GM21576 (cell line): ENCODE data around the gene CERS6.
"Not testable (repeated sequence)": the region's sequence is repeated elsewhere in the genome, so short reads cannot be mapped to it uniquely, and the experiment has no call there.

Experiments used
- ATAC-seq: cut with Tn5 transposase; IDR thresholded peaks from one replicate; pipeline ENCODE4 v1.9.1; 2021; ENCODE audit warnings: mild to moderate bottlenecking, moderate library complexity; ENCODE audit not compliant: unreplicated experiment

CERS6 gene

DNA sequence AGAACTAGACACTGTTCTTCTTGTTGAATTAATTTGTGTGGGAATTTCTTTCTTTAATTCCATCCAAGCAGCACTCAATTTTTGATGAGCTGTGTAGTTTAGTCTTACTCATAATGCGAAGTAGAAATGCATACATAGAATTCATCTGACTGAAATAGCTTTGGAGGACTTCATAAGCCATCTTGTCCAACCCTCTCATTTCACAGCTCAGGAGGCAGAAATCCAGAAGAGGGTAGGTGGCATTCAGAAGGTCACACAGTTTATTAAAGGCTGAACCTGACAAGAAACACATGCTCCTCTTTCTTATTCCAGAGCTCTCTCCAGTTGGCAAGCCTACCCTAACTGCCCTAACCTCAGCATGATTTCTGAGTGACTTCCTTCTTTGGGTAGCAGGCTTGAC lies 177.1 kb downstream of the CERS6 start:
- ATAC-seq, result no peak

DNA sequence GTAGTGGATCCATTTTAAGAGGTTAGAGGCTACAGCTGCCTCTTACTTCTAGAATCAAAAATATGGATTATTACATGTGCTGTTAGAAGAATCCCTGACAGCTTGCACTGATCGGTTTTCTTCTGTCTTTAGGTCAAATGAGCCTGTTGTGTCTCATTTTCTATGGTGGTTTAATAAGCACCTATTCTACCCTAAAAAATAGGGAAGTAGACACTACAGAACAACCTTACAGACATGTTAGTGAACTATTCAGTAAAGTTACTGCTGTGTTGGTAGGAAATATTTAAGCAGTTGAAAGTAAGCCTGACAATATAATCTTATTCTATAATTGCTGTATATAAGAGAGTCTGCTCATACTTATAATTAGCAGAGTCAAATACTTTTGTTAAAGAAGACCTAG lies 177.8 kb downstream of the CERS6 start:
- ATAC-seq, result no peak

DNA sequence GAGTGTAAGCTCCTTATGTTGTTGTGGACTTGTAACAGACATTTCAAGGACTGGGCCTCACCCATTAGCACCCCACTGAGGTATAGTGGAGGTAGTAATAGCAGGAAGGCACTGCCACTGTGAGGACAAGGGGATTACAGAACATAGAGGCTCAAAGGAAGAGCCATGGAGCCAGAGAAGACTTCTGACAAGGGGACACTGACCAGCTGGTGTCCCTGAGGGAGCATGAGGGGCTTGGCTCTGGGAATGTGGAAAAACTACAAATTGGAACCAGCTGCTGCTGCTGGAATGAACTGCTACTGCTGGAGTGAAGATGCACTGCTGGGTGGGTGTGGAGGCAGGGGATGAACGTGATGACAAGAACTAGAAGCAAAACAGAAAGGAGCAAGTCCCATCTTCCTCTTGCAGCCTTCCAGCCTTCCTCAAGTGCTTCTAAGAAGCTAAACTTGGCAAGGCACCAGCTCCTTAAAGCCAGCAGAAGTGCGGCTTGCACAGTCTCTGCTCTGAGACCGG lies 179.0 kb downstream of the CERS6 start:
- no peak for ATAC-seq

DNA sequence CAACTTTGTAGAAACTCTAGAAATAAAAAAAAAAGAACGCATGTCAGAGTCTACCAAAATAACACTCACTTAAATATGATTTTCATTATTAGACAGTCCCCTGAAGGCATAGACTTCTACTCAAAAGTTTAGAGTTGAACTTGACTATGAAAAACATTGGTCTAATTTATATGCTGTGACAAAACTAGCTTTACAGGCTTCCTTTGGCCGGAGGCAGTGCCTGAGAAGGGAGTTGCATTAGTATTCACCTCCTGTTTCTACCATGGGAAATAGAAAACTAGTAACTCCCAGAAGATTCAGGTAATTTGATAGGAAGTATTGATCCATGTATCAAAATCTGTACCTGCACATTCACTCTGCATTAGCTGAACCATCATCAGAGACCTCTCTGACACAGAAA lies 182.9 kb downstream of the CERS6 start:
- ATAC-seq, result no peak

DNA sequence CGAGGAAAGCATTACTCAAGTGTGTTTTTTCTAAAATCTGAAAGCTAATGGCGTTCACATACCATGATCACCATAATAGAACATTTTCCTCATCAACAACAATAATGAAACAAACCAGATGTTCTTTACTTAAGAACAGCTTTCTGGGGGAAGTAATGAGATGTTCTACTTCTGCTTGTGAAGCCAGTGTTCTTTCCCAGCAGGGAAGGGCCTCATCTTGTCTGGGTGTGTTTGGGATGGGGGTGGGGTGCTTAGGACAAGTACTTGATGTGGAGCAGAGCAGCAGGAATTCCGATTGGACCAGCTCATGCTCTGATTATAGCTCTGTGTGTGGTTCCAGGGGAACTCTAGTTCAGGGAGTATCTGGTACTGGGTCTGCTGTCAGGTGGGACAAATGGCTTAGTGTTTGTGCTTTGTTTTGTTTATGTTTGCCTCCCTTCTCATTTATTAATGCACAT lies 183.4 kb downstream of the CERS6 start:
- no peak for ATAC-seq

DNA sequence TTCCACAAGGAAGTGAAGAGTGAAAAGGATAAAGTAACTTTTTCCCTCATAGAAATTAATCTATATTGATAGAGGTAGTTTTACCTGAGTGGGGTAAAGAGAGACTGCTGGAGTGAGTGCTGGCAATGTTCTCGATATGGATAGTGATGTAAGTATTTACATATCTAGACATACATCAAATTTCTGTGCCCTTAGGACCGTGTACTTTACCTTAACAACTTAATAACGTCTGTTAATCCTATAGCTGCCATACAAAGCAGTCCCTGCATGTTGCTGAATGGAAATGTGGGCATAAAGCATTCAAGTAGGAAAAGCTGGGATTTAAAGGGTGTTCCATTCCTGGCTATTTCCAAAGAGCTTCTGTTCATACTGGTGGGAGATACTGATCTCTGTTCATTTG lies 184.0 kb downstream of the CERS6 start:
- no peak for ATAC-seq

DNA sequence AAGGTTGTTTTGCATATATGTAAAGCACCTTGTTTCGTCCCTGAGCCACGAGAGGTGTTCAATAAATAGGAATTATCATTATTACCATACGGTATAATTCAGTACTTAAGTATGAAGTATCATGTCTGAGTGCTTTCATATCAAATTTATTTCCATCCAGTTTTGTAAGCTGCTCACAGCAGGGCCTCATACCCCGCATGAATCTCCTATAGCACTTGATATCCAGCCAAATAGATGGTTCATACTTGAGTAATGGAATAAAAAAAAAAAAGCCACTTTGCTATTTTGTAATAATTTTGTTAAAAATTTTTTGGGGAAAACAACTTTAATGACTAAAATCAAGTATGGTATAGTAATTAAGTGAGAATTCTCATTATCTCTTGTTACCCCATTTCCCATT lies 185.6 kb downstream of the CERS6 start:
- no peak for ATAC-seq

DNA sequence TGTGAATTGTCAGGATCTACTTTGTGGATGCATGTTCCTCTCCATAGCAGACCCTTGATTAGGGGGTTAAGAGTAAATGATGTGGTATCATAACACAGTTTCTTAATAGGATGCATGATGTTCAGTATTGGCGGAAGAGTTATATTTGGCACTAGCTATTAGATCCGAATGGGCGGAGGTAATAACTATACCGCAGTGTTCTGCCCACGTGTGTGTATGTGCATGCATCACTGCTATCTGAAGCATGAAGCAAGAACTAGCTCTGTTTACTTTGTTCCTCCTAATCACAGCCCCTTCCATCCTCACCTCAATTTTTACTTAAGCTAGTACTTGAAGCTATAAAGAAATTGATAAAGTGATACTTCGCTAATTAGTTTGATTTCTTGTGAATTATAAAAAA lies 186.8 kb downstream of the CERS6 start:
- ATAC-seq, result no peak

DNA sequence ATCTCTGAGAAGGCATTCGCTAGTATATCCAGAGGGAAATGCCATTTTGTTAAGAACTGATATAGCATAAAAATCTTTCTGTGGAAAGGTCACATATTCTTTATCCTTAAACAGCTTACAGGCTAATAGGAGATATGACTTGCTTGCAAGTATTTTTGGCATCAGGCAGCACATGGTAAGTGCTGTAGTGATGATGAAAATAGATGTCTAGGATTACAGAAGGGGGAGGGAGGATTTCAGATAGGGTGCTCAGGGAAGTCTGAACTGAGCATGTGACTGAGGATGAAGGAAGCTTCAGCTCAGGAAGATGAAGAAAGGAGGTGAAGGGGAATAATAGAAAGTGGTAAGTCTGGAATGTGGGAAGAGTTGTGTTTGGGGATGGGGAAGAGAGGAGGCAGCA lies 187.9 kb downstream of the CERS6 start:
- no peak for ATAC-seq

DNA sequence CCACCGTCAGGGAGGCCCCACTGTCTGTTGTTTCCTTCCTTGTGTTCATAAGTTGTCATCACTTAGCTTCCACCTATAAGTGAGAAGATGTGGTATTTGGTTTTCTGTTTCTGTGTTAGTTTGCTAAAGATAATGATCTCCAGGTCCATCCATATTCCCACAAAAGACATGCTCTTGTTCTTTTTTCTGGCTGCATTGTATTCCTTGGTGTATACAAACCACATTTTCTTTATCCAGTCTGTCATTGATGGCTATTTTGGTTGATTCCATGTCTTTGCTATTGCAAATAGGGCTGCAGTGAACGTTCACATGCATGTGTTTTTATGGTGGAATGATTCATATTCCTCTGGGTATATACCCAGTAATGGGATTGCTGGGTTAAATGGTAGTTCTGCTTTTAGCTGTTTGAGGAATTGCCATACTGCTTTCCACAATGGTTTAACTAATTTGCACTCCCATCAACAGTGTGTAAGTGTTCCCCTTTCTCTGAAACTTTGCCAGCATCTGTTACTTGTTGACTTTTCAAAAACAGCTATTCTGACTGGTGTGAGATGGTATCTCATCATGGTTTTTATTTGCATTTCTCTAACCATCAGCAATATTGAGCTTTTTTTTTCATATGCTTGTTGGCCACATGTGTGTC lies 189.7 kb downstream of the CERS6 start:
- ATAC-seq, result no peak

DNA sequence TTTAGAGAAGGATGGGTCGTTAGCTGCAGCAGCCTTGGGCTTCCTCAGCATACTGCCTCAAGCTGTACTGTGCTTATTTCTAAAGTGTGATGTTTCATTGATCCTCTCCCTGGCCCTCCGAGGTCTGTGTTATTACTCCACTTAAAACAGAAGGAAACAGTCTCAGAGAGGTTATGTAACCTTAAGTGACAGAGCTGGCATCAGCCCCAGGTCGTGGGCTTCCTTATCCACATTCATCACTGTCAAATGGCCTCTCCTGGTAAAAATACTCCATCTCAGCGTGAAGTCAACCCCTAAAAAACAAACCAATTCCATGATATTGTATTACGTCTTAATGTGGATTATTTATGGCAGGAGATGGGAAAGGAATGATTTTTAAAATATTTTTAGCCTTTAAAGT lies 193.0 kb downstream of the CERS6 start:
- no peak for ATAC-seq

DNA sequence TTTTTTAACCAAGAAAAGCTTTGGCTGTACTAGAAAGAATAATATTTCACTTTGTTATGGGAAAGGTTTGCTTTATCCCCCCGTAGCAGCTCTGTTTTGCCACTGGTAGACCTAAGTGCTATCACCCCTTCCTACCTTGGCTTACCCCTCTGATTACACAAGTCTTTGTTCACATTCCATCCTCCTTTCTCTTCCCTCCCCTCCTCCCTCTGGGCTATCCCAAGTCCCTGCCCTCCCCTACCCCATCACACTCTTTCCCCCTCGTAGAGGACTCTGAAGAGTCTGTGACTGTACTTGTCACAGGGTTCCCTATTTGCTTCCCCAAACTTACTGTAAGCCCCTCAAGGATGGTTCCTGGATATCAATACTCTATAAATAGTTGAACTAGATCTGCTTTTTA lies 193.5 kb downstream of the CERS6 start:
- ATAC-seq, result no peak

DNA sequence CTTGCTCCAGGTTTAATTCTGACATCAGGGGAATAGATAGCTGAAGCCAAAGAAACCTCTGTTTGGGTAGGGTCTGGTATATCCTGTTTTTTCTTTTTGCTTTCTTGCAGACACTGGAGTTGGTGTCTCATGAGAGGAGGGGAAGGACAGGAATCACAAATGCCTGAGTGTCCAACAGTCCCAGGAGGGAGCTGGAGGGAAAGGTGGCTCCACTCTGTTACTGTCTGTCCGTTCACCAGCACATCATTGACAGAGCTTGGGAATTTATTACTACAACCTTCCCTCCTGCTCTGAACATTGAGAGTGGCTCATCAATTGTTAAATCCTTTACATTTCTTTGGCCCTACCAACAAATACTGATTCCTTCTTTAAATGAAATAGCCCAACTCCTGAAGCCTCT lies 194.1 kb downstream of the CERS6 start:
- ATAC-seq, result no peak

DNA sequence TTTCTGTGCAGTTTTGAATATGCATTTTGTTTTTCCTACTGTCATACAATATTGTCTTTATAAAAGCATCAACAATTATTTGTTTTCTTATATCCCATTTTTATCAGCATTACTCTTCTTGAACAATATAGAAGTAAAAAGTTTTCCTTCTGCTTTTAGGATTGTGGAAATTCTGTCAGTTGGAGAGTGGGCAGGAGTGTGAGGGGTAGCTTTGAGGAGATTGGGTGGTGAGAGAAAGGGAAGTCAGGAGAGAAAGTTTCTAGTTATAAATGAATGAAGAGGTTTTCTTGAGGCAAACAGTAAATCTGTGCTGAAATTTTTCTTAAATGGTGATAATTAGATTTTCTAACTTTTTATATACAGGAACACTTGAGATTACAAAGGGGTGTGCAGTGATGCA lies 194.7 kb downstream of the CERS6 start:
- ATAC-seq, result no peak

DNA sequence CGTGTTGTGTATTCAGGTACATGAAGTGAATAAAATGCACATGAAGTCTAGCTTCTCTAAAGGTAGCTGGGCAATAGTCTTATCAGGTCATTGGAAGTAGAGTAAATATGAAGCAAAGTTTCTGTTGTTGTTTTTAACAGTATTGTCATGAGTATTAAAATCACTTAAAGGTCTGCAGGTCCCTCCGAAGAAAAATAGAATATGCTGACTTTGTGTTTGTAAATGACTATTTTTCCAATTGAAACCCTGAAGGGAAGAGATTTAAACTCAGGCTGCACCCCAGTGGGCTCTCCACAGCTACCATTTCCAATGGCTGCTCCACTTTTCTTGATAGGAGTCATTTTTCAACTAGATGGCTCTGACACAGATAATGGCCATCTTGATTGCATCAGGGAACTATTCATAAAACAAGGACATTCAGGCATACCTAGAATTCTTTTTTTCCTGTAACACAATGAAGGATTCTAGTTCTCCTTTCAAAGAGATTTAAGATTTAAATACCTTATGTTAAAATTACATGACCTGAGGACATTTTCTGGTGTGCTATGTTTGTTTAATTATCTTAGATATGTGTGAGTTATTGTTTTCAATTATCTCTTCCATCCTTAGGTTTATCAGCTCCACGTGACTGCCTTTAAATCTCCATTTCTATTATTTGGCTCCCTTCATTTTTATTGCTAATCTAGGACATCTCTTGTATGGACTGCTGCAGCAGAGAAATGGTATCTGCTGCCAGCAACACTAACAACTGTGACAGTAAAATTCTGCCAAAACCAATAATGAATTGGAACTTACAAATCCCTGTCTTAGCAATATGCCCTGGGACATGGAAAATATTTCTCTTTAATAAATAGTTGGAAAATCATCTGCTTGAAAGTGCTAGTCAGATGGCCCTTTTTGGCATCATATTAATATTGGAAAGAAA lies 197.2 kb downstream of the CERS6 start:
- ATAC-seq, result no peak

DNA sequence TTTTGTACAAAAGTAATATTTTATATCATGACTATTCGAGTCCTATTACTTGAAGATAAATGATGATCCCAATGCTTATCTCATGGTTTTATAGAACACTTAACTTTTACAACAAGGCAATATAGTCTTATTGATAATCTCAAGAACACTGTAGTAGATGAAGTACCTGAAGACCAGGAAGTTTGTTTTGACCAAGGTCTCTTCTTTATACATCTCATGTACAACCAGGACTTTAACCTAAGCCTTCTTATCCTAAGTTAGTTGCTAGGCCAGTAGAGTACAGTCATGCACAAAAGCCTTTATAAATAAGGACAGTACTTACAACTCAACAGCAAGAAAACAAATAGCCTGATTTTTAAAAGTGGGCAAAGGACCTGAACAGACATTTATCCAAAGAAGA lies 198.6 kb downstream of the CERS6 start:
- ATAC-seq, result no peak

DNA sequence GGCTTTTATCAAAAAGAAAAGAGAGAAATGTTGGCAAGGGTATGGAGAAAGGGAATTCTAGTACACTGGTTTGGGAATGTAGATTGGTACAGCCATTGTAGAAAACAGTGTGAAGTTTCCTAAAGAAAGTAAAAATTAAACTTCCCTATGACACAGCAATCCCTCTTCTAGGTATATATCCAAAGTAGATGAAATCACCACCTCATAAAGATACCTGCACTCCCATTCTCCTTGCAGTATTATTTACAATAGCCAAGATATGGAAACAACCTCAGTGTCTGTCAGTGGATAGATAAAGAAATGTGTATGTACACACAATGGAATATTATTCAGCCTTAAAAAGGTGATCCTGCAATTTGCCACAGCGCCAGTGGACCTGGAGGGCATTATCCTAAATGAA lies 199.1 kb downstream of the CERS6 start:
- ATAC-seq, result no peak

DNA sequence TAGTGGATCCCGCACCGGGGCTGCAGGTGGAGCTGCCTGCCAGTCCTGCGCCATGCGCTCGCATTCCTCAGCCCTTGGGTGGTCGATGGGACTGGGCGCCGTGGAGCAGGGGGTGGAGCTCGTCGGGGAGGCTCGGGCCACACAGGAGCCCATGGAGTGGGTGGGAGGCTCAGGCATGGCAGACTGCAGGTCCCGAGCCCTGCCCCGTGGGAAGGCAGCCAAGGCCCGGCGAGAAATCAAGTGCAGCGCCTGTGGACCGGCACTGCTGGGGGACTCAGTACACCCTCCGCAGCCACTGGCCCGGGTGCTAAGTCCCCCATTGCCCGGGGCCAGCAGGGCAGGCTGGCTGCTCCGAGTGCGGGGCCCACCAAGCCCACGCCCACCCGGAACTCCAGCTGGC lies 201.3 kb downstream of the CERS6 start:
- ATAC-seq, result not testable (repeated sequence)

DNA sequence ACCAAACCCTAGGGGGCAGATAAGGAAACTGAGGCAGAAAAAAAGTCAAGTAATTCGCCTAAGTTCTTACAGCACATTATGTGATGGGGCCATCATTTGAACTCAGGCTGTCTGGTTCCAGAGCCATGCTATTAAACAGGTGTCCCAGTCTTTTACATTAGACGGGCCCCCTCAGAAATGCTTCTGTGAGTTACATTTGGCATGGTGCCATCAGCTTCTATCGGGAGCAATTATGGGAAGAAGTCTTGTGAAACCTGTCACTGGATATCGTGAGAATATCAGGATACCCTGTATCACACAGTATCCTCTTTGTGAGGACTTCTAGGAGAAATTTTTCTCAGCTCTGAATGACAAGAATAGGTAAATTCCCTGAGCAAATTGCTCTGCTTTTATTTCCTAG lies 202.6 kb downstream of the CERS6 start:
- no peak for ATAC-seq

DNA sequence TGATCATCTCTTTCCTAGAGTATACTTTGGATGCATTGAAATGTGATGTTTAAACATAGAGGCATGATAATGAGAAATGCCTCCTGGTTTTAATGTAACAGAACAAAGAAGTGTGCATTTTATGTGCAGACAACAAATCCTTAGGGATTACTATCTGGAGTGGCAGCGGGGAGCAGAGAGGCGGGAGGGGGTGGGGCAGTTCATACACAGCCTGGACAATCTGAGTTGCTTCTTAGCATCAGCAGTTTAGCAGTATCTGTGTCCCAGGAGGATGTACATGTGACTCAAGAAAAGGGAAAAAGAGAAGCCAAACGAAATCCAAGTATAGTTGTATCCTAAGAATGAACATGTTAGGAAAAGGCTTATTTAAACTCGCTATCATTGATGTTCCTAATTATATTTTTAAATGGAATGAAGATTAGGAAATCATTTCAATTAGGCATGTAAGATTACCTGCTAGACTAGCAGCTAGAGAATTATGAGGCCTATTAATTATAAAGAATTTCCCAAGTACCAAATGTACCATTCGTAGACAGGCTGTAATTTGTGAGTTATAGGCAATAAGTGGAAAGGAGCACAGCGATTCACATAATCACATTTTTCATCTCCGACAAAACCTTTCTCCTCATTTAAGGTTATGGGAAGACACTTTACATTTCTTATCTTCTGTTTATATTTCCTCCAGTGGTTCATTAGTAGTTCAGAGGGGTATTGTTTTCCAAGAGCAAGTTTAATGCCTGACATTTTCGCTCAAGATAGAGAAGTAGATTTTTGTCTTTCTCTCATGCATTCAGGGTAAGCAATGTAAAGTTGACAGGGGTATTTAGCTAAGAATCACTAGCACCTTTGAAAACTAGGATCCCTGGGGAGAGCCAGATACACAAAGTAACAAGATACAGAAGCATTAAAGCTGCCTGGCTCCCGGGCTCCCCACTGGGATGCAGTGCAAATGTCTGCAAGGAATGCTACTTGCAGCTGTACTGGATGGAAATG lies 205.1 kb downstream of the CERS6 start:
- ATAC-seq, result no peak

DNA sequence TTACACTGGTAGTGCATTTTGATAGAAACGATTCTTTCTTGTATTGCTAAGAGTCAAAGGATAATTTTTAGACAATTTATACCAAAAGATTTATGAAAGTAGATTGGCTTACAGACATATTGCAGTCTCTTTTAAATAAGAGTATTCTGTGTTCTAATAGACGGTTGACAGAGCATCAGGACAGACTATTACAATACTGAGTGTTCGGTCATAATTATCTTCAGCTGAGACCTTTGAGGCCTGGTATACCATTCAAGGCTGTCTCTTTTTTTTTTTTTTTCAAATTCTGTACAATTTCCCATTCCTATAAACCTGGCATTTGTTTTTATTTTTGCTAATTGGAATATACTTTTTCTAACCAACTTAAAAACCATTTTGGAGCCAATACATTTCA lies 205.8 kb downstream of the CERS6 start:
- ATAC-seq, result no peak
